Erythroblast (primary cell): ENCODE results near the gene LMTK3.

Source experiments
- GATA1 ChIP-seq: IDR thresholded peaks from 2 replicates; pipeline ENCODE4 v1.6.1; 2011; ENCODE audit warnings: low read depth, mild to moderate bottlenecking, control low read depth, low read length, moderate library complexity
- POLR2A ChIP-seq: IDR thresholded peaks from 2 replicates; pipeline ENCODE4 v1.6.1; 2011; ENCODE audit warnings: mild to moderate bottlenecking, low read length

DNA sequence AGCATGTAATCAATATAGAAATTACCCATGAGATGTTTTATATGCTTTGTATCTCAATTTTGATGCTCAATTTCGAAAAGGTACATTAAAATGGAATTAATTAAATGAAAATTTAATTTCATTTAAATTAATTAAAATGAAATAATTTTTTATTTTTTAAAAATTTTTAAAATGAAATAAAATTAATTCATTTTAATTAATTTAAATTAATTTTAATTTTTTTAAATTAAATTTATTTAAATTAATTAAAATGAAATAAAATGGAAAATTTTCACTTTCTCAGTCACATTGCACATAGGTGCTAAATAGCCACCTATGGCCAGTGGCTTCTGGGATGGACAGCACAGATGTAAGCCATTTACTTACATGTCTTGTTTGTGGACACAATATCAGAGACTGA lies 36.1 kb upstream of the LMTK3 start:
- no peak for TF ChIP-seq POLR2A
- TF ChIP-seq GATA1: no peak
